Activated CD8-positive, alpha-beta T cell treated with anti-CD3 and anti-CD28 coated beads for 36 hours (primary cell): ENCODE data around the gene RAB3IP. TPM values are rescaled to one million over a fixed set of nuclear protein-coding genes. Genes with fewer than 3 reads are reported as not detected.
"Not testable (repeated sequence)": the region's sequence is repeated elsewhere in the genome, so short reads cannot be mapped to it uniquely, and the experiment has no call there.

Experiments
- ATAC-seq: fragments of 200-7000 bp; cut with Tn5 transposase; one replicate; pipeline ENCODE4 v1.10.0; 2021; ENCODE audit warnings: mild to moderate bottlenecking, moderate library complexity
- CTCF ChIA-PET: fragments of 350-600 bp; sonication (Branson Sonifier 250); formaldehyde crosslinking; loops from one replicate; lab custom pipeline; 2021; ENCODE audit warnings: antibody characterized with exemption; lab: Charles Lee
- POLR2A ChIA-PET: fragments of 350-600 bp; sonication (Branson Sonifier 250); formaldehyde crosslinking; loops from one replicate; lab custom pipeline; 2021; ENCODE audit warnings: antibody characterized with exemption; lab: Charles Lee
- DNase-seq: peaks from one replicate; pipeline ENCODE4 v3.0.0-alpha.2; 2020
- H3K27ac Mint-ChIP-seq: one replicate; pipeline ENCODE4 v1.8.0; 2021; ENCODE audit warnings: mild to moderate bottlenecking, mixed read lengths
- H3K27me3 Mint-ChIP-seq: one replicate; pipeline ENCODE4 v1.8.0; 2021; ENCODE audit warnings: mixed read lengths
- H3K36me3 Mint-ChIP-seq: one replicate; pipeline ENCODE4 v1.8.0; 2021; ENCODE audit warnings: low read depth, mixed read lengths
- H3K4me1 Mint-ChIP-seq: one replicate; pipeline ENCODE4 v1.8.0; 2021; ENCODE audit warnings: low read depth, mixed read lengths
- H3K4me3 Mint-ChIP-seq: one replicate; pipeline ENCODE4 v1.8.0; 2021; ENCODE audit warnings: mild to moderate bottlenecking, moderate library complexity, mixed read lengths
- H3K9me3 Mint-ChIP-seq: one replicate; pipeline ENCODE4 v1.8.0; 2021; ENCODE audit warnings: mixed read lengths
- intact Hi-C: fragments of 100-400 bp; cut with micrococcal nuclease; formaldehyde crosslinking; loops from one replicate; pipeline ENCODE4 v1.10.0; 2022
- total RNA-seq, 2 experiments: library from RNA; stranded (reverse); gene quantifications; one replicate each; pipeline ENCODE4 v1.2.3, GENCODE V29; 2021
- TF ChIP-seq, protein P1 (sequence below): fragments of 200-600 bp; IDR thresholded peaks from one replicate; pipeline ENCODE4 v1.8.0; 2022; ENCODE audit warnings: antibody characterized with exemption, mild to moderate bottlenecking

The RAB3IP gene
- total RNA-seq, 2 experiments from 2014 or later: 31.4 to 37.2 TPM

DNA sequence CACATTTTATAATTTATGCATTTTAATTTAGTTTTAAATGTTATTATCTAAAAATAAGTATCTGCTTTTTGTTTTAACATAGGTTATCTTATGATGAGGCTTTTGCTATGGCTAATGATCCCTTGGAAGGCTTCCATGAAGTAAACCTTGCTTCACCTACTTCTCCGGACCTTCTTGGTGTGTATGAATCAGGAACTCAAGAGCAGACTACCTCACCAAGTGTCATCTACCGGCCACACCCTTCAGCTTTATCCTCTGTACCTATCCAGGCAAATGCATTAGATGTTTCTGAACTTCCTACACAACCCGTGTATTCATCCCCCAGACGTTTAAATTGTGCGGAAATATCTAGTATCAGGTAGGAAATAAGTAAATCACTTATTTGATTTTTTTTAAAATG is 16.6 kb downstream of the RAB3IP start:
- ChIA-PET CTCF (no interaction called here), POLR2A (no interaction called here)
- H3K36me3 Mint-ChIP-seq: peaks cover 40% of the 10 kb centered on the region
- intact Hi-C loops: no loop called here
- no peaks in the 10 kb centered on the region for H3K27me3 Mint-ChIP-seq
- DNase-seq (no peak), ATAC-seq (no peak)
- H3K4me1 Mint-ChIP-seq: peaks cover 17% of the 10 kb centered on the region
- no peak overlapping the region for H3K27ac Mint-ChIP-seq
- TF ChIP-seq, protein P1, sequence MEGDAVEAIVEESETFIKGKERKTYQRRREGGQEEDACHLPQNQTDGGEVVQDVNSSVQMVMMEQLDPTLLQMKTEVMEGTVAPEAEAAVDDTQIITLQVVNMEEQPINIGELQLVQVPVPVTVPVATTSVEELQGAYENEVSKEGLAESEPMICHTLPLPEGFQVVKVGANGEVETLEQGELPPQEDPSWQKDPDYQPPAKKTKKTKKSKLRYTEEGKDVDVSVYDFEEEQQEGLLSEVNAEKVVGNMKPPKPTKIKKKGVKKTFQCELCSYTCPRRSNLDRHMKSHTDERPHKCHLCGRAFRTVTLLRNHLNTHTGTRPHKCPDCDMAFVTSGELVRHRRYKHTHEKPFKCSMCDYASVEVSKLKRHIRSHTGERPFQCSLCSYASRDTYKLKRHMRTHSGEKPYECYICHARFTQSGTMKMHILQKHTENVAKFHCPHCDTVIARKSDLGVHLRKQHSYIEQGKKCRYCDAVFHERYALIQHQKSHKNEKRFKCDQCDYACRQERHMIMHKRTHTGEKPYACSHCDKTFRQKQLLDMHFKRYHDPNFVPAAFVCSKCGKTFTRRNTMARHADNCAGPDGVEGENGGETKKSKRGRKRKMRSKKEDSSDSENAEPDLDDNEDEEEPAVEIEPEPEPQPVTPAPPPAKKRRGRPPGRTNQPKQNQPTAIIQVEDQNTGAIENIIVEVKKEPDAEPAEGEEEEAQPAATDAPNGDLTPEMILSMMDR: no peak
- H3K4me3 Mint-ChIP-seq: no peak overlapping the region
- peaks cover 10% of the 10 kb centered on the region for H3K9me3 Mint-ChIP-seq

DNA sequence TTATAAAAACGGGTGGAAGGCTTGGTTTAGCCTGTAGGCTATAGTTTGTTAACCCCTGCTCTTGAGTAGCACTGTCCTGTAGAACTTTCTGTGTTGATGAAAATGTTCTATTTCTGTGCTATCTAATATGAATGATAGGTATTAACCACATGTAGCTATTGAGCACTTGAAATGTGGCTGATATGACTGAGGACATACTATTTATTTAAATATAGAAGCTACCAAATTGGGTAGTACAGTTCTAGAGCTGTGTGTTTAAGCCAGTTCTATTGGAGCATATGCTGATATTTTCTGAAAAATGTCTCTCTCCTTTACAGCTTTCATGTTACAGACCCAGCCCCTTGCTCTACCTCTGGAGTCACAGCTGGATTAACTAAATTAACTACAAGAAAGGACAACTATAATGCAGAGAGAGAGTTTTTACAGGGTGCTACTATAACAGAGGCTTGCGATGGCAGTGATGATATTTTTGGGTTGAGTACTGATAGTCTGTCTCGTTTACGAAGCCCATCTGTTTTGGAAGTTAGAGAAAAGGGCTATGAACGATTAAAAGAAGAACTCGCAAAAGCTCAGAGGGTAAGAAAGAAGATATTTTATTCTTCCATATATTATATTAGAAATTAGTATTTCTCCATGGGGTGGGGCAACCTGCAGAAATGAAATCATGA is 17.6 kb downstream of the RAB3IP start:
- Mint-ChIP-seq H3K36me3 (peaks cover 50% of the 10 kb centered on the region), H3K27me3 (no peaks in the 10 kb centered on the region), H3K9me3 (peaks cover 16% of the 10 kb centered on the region), H3K27ac (no peak overlapping the region), H3K4me1 (peaks cover 14% of the 10 kb centered on the region), H3K4me3 (no peak overlapping the region)
- ATAC-seq (no peak), DNase-seq (no peak)
- POLR2A ChIA-PET: interaction anchor here (0.6 kb wide), 1 partner anchor 1864 kb away, joined by 4 read pairs; no protein-coding TSS in a partner anchor
- TF ChIP-seq, protein P1: no peak
- intact Hi-C loops: no loop called here
- CTCF ChIA-PET: no interaction called here

DNA sequence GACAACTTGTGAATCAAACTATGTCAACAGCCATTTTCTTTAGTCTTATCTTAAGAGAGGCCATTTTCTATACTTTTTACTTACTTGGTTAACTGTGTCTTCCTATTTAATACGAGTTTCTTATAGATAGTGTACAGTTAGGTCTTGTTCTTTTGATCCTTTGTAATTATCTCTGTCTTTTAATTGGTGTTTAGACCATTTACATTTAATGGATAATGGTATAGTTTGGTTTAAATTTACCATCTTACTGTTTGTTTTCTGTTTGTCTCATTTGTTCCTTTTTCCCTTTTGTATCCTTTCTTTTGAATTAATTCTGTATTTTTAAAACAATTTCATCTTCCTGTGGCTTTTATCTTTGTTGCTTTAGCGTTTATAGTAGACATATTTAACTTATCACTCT is 19.4 kb downstream of the RAB3IP start:
- Mint-ChIP-seq H3K27ac (no peak overlapping the region), H3K9me3 (peaks cover 24% of the 10 kb centered on the region), H3K27me3 (no peaks in the 10 kb centered on the region), H3K4me3 (no peak overlapping the region), H3K4me1 (peaks cover 9% of the 10 kb centered on the region), H3K36me3 (peaks cover 63% of the 10 kb centered on the region)
- TF ChIP-seq, protein P1: no peak
- POLR2A ChIA-PET: no interaction called here
- CTCF ChIA-PET: no interaction called here
- intact Hi-C loops: no loop called here
- DNase-seq (no peak), ATAC-seq (no peak)

DNA sequence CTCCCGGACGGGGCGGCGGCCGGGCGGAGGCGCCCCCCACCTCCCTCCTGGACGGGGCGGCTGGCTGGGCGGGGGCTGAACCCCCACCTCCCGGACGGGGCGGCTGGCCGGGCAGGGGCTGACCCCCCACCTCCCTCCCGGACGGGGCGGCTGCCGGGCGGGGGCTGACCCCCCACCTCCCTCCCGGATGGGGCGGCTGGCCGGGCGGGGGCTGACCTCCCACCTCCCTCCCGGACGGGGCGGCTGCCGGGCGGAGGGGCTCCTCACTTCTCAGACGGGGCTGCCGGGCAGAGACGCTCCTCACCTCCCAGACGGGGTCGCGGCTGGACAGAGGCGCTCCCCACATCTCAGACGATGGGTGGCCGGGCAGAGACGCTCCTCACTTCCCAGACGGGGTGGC is 20.9 kb downstream of the RAB3IP start:
- ATAC-seq, H3K4me1 Mint-ChIP-seq, intact Hi-C loops, H3K27ac Mint-ChIP-seq, DNase-seq, CTCF ChIA-PET, H3K4me3 Mint-ChIP-seq, POLR2A ChIA-PET, H3K27me3 Mint-ChIP-seq: not testable (repeated sequence)
- Mint-ChIP-seq H3K36me3 (peaks cover 76% of the 10 kb centered on the region), H3K9me3 (peaks cover 32% of the 10 kb centered on the region)

DNA sequence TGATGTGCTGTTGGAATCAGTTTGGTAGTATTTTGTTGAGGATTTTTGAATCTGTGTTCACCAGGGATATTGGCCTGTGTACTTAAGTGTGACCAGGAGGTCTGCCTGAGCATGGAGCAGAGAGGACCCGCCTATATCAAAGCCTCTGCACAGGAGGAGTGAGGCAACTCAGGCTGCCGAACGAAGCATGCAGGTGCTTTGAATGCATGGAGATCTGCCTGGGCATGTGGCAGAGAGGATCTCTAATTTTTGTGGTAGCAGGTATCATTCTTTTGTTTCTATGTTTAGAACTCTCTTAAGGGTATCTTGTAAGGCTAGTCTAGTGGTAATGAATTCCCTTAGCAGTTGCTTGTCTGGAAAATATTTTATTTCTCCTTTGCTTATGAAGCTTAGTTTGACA is 26.9 kb downstream of the RAB3IP start:
- no peak overlapping the region for H3K27ac Mint-ChIP-seq
- DNase-seq: no peak
- H3K36me3 Mint-ChIP-seq: peaks cover 85% of the 10 kb centered on the region
- ChIA-PET POLR2A (no interaction called here), CTCF (no interaction called here)
- H3K4me3 Mint-ChIP-seq: no peak overlapping the region
- TF ChIP-seq, protein P1: no peak
- peaks cover 59% of the 10 kb centered on the region for H3K9me3 Mint-ChIP-seq
- intact Hi-C loops: no loop called here
- no peaks in the 10 kb centered on the region for H3K27me3 Mint-ChIP-seq
- no peaks in the 10 kb centered on the region for H3K4me1 Mint-ChIP-seq
- no peak for ATAC-seq
